ENCODE measurements around the gene AK8.

AK8 gene

DNA sequence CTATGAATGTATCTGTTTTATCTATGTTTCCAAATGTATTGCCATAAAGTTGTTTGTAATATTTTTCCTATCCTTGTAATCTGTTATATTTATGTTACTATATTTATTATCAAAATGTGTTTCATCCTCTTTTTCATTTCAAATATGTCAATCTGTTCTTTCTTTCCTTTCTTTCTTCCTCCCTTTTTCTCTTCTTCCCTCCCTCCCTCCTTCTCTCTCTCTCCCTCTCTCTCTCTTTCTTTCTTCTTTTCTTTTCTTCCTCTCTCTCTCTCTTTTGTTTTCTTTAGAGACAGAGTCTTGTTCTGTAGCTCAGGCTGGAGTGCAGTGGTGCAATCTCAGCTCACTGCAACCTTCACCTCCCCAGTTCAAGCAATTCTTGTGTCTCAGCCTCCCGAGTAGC lies 116.5 kb downstream of the AK8 start:
- Histone ChIP-seq H3K4me2 (no peak overlapping the region), H3K79me2 (ENCODE audit: insufficient read depth, low read depth) (no peaks in the 10 kb centered on the region), H3K27ac (no peak overlapping the region), H4K20me1 (ENCODE audit: insufficient read depth) (no peaks in the 10 kb centered on the region), H3K4me3 (IDR thresholded peaks at IDR 0.05; ENCODE audit: insufficient read depth, low read depth, low read length) (no peak overlapping the region), H3K36me3 (ENCODE audit: insufficient read depth) (no peaks in the 10 kb centered on the region), H2AFZ (ENCODE audit: low read depth) (no peak overlapping the region), H3K27me3 (ENCODE audit: insufficient read depth, low read depth) (peaks cover 3% of the 10 kb centered on the region; the same call in 1 of the 2 replicates), H3K9ac (no peak overlapping the region), H3K4me1 (ENCODE audit: low read depth, poor library complexity, severe bottlenecking) (no peaks in the 10 kb centered on the region)
- TF ChIP-seq, protein P1, sequence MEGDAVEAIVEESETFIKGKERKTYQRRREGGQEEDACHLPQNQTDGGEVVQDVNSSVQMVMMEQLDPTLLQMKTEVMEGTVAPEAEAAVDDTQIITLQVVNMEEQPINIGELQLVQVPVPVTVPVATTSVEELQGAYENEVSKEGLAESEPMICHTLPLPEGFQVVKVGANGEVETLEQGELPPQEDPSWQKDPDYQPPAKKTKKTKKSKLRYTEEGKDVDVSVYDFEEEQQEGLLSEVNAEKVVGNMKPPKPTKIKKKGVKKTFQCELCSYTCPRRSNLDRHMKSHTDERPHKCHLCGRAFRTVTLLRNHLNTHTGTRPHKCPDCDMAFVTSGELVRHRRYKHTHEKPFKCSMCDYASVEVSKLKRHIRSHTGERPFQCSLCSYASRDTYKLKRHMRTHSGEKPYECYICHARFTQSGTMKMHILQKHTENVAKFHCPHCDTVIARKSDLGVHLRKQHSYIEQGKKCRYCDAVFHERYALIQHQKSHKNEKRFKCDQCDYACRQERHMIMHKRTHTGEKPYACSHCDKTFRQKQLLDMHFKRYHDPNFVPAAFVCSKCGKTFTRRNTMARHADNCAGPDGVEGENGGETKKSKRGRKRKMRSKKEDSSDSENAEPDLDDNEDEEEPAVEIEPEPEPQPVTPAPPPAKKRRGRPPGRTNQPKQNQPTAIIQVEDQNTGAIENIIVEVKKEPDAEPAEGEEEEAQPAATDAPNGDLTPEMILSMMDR (conservative IDR thresholded peaks at IDR 0.05; ENCODE audit: low read depth, low read length) = no peak

- Histone ChIP-seq H3K27me3 (ENCODE audit: insufficient read depth, low read depth) (peaks cover 10% of the 10 kb centered on the region; the same call in 1 of the 2 replicates), H3K36me3 (ENCODE audit: insufficient read depth) (no peaks in the 10 kb centered on the region), H3K4me1 (ENCODE audit: low read depth, poor library complexity, severe bottlenecking) (no peaks in the 10 kb centered on the region), H3K79me2 (ENCODE audit: insufficient read depth, low read depth) (no peaks in the 10 kb centered on the region), H3K4me3 (IDR thresholded peaks at IDR 0.05; ENCODE audit: insufficient read depth, low read depth, low read length) (no peak overlapping the region), H4K20me1 (ENCODE audit: insufficient read depth) (no peaks in the 10 kb centered on the region), H3K27ac (no peak overlapping the region), H2AFZ (ENCODE audit: low read depth) (no peak overlapping the region), H3K9ac (no peak overlapping the region), H3K4me2 (no peak overlapping the region)
- TF ChIP-seq, protein P1 (conservative IDR thresholded peaks at IDR 0.05; ENCODE audit: low read depth, low read length) = no peak
Observed at GRCh38 chr9:132760057-132760456, 118.0 kb downstream of the AK8 start.

DNA sequence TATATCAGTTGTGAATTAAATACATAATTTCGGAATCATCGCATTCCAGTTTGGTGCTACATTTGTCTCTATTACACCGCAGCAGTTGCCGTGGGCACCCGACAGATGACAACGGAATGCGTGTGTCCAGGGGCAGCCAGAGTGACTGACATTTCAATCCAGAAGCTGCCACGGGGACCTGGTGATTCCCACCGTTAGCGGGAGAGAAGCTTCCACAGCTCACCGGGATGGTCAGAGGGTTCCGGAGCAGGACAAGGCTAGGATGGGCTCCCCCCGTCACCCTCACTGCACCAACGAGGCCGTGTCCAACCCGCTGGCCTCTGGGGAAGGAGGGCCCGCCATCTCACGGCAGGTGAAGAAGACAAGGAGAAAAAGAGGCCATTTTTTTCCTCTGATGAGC lies 121.1 kb downstream of the AK8 start:
- Histone ChIP-seq H3K79me2 (ENCODE audit: insufficient read depth, low read depth) (no peaks in the 10 kb centered on the region), H2AFZ (ENCODE audit: low read depth) (no peak overlapping the region), H3K4me3 (IDR thresholded peaks at IDR 0.05; ENCODE audit: insufficient read depth, low read depth, low read length) (no peak overlapping the region), H3K4me2 (no peak overlapping the region), H4K20me1 (ENCODE audit: insufficient read depth) (no peaks in the 10 kb centered on the region), H3K27me3 (ENCODE audit: insufficient read depth, low read depth) (peaks cover 17% of the 10 kb centered on the region; the same call in 1 of the 2 replicates), H3K9ac (no peak overlapping the region), H3K4me1 (ENCODE audit: low read depth, poor library complexity, severe bottlenecking) (no peaks in the 10 kb centered on the region), H3K36me3 (ENCODE audit: insufficient read depth) (no peaks in the 10 kb centered on the region), H3K27ac (no peak overlapping the region)
- TF ChIP-seq, protein P1 (conservative IDR thresholded peaks at IDR 0.05; ENCODE audit: low read depth, low read length) = no peak

DNA sequence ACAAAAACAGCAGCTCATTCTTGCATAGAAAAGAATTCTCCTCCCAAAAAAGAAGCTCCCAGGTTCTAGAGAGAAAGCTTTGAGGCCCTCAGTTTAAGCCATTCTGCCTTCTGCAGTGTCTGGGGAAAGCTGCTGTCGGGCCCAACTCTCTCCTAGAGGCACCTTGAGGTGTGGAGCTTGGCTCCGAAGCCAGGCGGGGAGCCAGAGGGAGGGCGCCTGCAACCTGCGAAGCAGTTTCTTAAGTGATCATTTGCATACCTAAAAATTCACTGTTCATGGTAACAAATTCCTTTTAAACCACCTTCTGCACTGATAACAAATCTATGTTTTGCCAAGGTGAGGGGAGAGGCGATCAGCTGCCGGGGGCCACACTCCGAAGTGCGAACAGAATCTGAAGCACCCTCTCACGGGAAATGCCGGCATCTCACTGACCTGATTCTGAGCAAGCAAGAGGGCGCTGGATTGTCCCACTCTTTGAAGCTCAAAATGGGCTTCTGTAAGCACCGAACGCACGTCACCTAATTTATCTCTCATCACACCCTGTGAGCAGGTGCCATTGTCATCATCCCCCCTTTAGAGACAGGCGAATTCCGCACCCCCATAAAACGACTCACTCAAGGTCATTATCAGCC lies 121.8 kb downstream of the AK8 start:
- Histone ChIP-seq H3K9ac (no peak overlapping the region), H2AFZ (ENCODE audit: low read depth) (no peak overlapping the region), H3K4me1 (ENCODE audit: low read depth, poor library complexity, severe bottlenecking) (no peaks in the 10 kb centered on the region), H3K36me3 (ENCODE audit: insufficient read depth) (no peaks in the 10 kb centered on the region), H3K27me3 (ENCODE audit: insufficient read depth, low read depth) (peaks cover 17% of the 10 kb centered on the region; the same call in 1 of the 2 replicates), H3K4me3 (IDR thresholded peaks at IDR 0.05; ENCODE audit: insufficient read depth, low read depth, low read length) (no peak overlapping the region), H3K4me2 (no peak overlapping the region), H3K27ac (no peak overlapping the region), H3K79me2 (ENCODE audit: insufficient read depth, low read depth) (no peaks in the 10 kb centered on the region), H4K20me1 (ENCODE audit: insufficient read depth) (no peaks in the 10 kb centered on the region)
- TF ChIP-seq, protein P1 (conservative IDR thresholded peaks at IDR 0.05; ENCODE audit: low read depth, low read length) = no peak
